Measurements from ENCODE around the gene RABL3.

- TF ChIP-seq CTCF (IDR thresholded peaks at IDR 0.05): no peak
- TF ChIP-seq EZH2phosphoT487 (IDR thresholded peaks at IDR 0.05; ENCODE audit: borderline replicate concordance, low read depth): no peak
- TF ChIP-seq POLR2AphosphoS5 (IDR thresholded peaks at IDR 0.05; ENCODE audit: low read depth, low read length): no peak
- no peak for TF ChIP-seq RCOR1 (IDR thresholded peaks at IDR 0.05; ENCODE audit: low read length)
- TF ChIP-seq PBX3 (IDR thresholded peaks at IDR 0.05): no peak
Observed at GRCh38 chr3:120689395-120689794, 52.9 kb downstream of the RABL3 start.
